Glutamatergic neuron (in vitro differentiated cells): ENCODE data around the gene DAND5. TPM values are rescaled to one million over a fixed set of nuclear protein-coding genes. Genes with fewer than 3 reads are reported as not detected.

Experiments
- DNase-seq: peaks from one replicate; pipeline ENCODE4 v3.0.0; 2022
- H3K27ac Mint-ChIP-seq: one replicate; pipeline ENCODE4 v1.8.0; 2020; ENCODE audit warnings: mild to moderate bottlenecking, mixed read lengths, inconsistent platforms; ENCODE audit not compliant: unreplicated experiment
- H3K27me3 Mint-ChIP-seq: one replicate; pipeline ENCODE4 v1.8.0; 2020; ENCODE audit warnings: mild to moderate bottlenecking, moderate library complexity, mixed read lengths, inconsistent platforms; ENCODE audit not compliant: unreplicated experiment
- H3K36me3 Mint-ChIP-seq: one replicate; pipeline ENCODE4 v1.8.0; 2020; ENCODE audit warnings: mild to moderate bottlenecking, mixed read lengths, inconsistent platforms; ENCODE audit not compliant: unreplicated experiment
- H3K4me1 Mint-ChIP-seq: one replicate; pipeline ENCODE4 v1.8.0; 2020; ENCODE audit warnings: mild to moderate bottlenecking, low read depth, mixed read lengths, inconsistent platforms; ENCODE audit not compliant: unreplicated experiment
- H3K4me3 Mint-ChIP-seq: one replicate; pipeline ENCODE4 v1.8.0; 2020; ENCODE audit warnings: mild to moderate bottlenecking, mixed read lengths, inconsistent platforms; ENCODE audit not compliant: unreplicated experiment
- H3K9me3 Mint-ChIP-seq: one replicate; pipeline ENCODE4 v1.8.0; 2020; ENCODE audit warnings: mild to moderate bottlenecking, moderate library complexity, mixed read lengths, inconsistent platforms; ENCODE audit not compliant: unreplicated experiment
- total RNA-seq: library from RNA; stranded (reverse); fragmentation: NEBNext Ultra II Directional; extraction: Animal tissue kit (Norgen Biotek cat#: 25700); gene quantifications from one replicate; pipeline ENCODE4 v1.2.1, GENCODE V29; 2021; ENCODE audit not compliant: unreplicated experiment
- TF ChIP-seq, protein P1 (sequence below): fragments of 200-600 bp; sonication (generic); IDR thresholded peaks from one replicate; pipeline ENCODE4 v1.5.0; 2021; ENCODE audit not compliant: partially characterized antibody, unreplicated experiment

DAND5 gene
- total RNA-seq, 1 donor from 2014 or later, result 0.44 TPM

DNA sequence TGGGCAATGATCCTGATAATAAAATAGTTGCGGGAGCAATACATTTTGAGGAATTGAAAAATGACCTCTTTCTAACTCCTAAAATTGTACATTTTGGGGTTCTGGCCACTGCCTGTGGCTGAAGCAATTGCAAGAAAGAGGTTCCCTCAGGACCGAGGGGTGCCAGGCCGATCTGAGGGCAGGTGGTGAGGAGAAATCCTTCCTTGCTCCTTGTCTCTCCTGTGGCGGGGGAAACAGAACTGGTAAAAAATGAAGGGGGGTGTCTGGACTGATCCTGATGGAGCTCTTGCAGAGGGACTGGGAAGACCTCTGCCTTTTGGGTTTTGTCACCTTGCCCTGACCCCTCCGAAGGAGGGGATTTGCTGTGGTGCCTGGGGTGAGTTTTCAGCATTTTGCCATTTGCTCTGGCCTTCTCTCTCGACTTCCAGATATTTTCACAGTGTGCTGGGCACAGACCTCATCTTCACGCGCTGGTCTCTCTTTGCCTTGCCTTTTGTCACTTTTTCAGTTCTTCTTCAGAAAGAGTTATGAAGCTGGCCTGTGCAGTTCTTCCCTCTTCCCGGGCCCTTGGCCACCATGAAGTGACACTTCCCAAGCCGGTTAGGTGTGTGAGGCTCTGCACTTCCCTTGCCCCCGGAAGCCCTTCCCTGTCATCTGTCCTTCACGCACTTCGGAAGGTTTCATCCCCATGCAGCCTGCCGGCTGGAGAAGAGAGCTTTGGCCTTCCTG lies 48.1 kb downstream of the DAND5 start:
- no peak overlapping the region for H3K27ac Mint-ChIP-seq
- TF ChIP-seq, protein P1, sequence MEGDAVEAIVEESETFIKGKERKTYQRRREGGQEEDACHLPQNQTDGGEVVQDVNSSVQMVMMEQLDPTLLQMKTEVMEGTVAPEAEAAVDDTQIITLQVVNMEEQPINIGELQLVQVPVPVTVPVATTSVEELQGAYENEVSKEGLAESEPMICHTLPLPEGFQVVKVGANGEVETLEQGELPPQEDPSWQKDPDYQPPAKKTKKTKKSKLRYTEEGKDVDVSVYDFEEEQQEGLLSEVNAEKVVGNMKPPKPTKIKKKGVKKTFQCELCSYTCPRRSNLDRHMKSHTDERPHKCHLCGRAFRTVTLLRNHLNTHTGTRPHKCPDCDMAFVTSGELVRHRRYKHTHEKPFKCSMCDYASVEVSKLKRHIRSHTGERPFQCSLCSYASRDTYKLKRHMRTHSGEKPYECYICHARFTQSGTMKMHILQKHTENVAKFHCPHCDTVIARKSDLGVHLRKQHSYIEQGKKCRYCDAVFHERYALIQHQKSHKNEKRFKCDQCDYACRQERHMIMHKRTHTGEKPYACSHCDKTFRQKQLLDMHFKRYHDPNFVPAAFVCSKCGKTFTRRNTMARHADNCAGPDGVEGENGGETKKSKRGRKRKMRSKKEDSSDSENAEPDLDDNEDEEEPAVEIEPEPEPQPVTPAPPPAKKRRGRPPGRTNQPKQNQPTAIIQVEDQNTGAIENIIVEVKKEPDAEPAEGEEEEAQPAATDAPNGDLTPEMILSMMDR, result no peak
- no peaks in the 10 kb centered on the region for H3K36me3 Mint-ChIP-seq
- DNase-seq, result no peak
- peaks cover 38% of the 10 kb centered on the region for H3K27me3 Mint-ChIP-seq
- peak overlapping the region; percentile 3 for H3K4me3 Mint-ChIP-seq
- peaks cover 7% of the 10 kb centered on the region for H3K9me3 Mint-ChIP-seq
- H3K4me1 Mint-ChIP-seq, result peaks cover 27% of the 10 kb centered on the region

DNA sequence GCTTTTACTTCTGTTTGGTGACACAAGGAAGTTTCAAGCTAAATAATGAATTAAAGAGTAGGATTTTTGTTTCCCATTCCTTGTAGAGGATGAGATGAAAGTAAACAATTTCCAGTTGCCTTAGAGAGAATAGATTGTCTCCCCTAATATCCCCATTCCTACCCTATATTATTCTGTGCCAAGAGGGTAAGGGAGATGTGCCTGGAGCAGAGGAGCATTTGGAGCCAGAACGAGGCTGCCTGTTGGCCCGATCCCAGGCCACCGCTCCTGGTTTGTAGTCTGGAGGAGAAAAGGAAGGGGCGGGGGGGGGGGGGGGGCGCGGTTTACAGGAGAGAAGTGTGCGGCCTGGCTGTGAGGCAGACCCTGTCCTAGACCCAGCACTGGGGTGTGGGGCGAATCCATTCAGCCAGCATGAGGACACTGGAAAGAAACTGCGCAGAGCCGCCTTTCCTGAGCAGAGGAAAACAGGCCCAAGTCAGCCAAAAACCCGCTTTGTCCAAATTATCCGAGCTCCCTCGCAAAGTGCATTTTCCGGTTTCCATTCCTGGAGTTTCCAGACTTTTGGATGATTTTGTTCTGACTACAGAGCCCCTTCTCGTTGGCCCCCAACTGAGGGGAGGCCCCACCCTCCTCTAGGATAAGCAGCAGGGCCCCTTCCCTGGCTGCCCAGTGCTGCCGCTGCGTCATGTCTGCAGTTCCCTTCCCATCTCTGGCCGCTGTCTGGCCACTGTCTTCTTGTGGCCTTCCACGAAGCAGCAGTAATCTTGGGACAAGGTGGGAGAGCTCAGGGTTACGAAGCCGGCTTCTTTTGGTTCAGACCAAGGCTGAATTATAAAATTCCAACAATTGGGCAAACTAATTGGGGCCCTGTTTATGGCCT lies 48.9 kb downstream of the DAND5 start:
- Mint-ChIP-seq H3K9me3 (peaks cover 7% of the 10 kb centered on the region), H3K4me1 (peaks cover 29% of the 10 kb centered on the region), H3K4me3 (peak overlapping the region; percentile 10), H3K36me3 (no peaks in the 10 kb centered on the region), H3K27me3 (peaks cover 36% of the 10 kb centered on the region), H3K27ac (no peak overlapping the region)
- TF ChIP-seq, protein P1, result no peak
- DNase-seq, result no peak

DNA sequence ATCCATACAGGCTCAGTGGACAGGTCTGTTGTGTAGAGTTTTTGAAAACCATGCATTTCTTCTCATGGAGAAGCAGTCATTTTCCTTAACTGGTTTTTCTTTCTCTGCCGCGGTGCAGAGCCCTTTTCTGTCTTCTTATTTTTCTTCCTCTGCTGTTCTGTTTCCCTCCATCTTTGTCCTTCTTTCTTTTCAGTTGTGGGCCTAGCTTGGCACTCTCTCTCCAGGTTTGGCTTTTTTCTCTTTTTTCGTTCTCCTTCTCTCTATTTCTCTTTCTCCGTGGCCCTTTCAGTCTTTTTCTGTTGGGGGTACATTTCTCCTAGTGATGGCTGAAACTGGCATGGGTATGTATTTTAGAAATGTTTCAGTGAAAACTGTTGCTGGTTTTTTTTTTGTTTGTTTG lies 50.0 kb downstream of the DAND5 start:
- no peak for DNase-seq
- Mint-ChIP-seq H3K36me3 (no peaks in the 10 kb centered on the region), H3K4me1 (peaks cover 34% of the 10 kb centered on the region), H3K27me3 (peaks cover 36% of the 10 kb centered on the region), H3K9me3 (peaks cover 9% of the 10 kb centered on the region), H3K4me3 (no peak overlapping the region), H3K27ac (no peak overlapping the region)
- TF ChIP-seq, protein P1, result no peak

- Mint-ChIP-seq H3K4me3 (no peak overlapping the region), H3K27ac (no peak overlapping the region), H3K9me3 (peaks cover 9% of the 10 kb centered on the region), H3K36me3 (no peaks in the 10 kb centered on the region), H3K4me1 (peaks cover 35% of the 10 kb centered on the region), H3K27me3 (peaks cover 33% of the 10 kb centered on the region)
- DNase-seq, result no peak
- TF ChIP-seq, protein P1, result no peak
Observed at GRCh38 chr19:13020002-13020414, 50.6 kb downstream of the DAND5 start.
